ENCODE results near the gene SERPINB1.
A peak's percentile ranks its signal among the peaks of the same experiment; 100 is the strongest.

Gene SERPINB1

GRCh38 chr6:2843138-2843740, 1.6 kb upstream of the SERPINB1 start:
- no peak for DNase-seq (ENCODE audit: low read depth)
- H3K4me3 ChIP-seq (ENCODE audit: low read depth, low read length) = no peak overlapping the region
- TF ChIP-seq CTCF (conservative IDR thresholded peaks at IDR 0.05; ENCODE audit: low read depth, low read length) = no peak

- TF ChIP-seq CTCF (conservative IDR thresholded peaks at IDR 0.05; ENCODE audit: low read depth, low read length) = no peak
- no peak for DNase-seq (ENCODE audit: low read depth)
- no peak overlapping the region for H3K4me3 ChIP-seq (ENCODE audit: low read depth, low read length)
Observed at GRCh38 chr6:2842139-2842552, 483 bp upstream of the SERPINB1 start.

GRCh38 chr6:2840749-2841061, 958 bp downstream of the SERPINB1 start:
- peak overlapping the region; percentile 56 for H3K4me3 ChIP-seq (ENCODE audit: low read depth, low read length)
- TF ChIP-seq CTCF (conservative IDR thresholded peaks at IDR 0.05; ENCODE audit: low read depth, low read length) = no peak
- DNase-seq (ENCODE audit: low read depth) = no peak

- no peak for DNase-seq (ENCODE audit: low read depth)
- no peak for TF ChIP-seq CTCF (conservative IDR thresholded peaks at IDR 0.05; ENCODE audit: low read depth, low read length)
- no peak overlapping the region for H3K4me3 ChIP-seq (ENCODE audit: low read depth, low read length)
Observed at GRCh38 chr6:2839982-2840748, 1.5 kb downstream of the SERPINB1 start.

- DNase-seq (ENCODE audit: low read depth) = peak; percentile 55
Observed at GRCh38 chr6:2839195-2839981, 2.3 kb downstream of the SERPINB1 start.

GRCh38 chr6:2838251-2838650, 3.4 kb downstream of the SERPINB1 start:
- no peak overlapping the region for H3K4me3 ChIP-seq (ENCODE audit: low read depth, low read length)
- DNase-seq (ENCODE audit: low read depth) = no peak
- TF ChIP-seq CTCF (conservative IDR thresholded peaks at IDR 0.05; ENCODE audit: low read depth, low read length) = no peak

More at GRCh38 chr6:2839195-2839981, 2.3 kb downstream of the SERPINB1 start:
- H3K4me3 ChIP-seq (ENCODE audit: low read depth, low read length) = no peak overlapping the region
- TF ChIP-seq CTCF (conservative IDR thresholded peaks at IDR 0.05; ENCODE audit: low read depth, low read length) = no peak

Data from choroid plexus epithelial cell (primary cell).